Activated CD4-positive, alpha-beta memory T cell treated with anti-CD3 and anti-CD28 coated beads for 36 hours (primary cell): ENCODE results near the gene RCOR2. TPM values are rescaled to one million over a fixed set of nuclear protein-coding genes. Genes with fewer than 3 reads are reported as not detected.
"Not testable (repeated sequence)": the region's sequence is repeated elsewhere in the genome, so short reads cannot be mapped to it uniquely, and the experiment has no call there.

ENCODE experiments used
- CTCF ChIA-PET: fragments of 350-600 bp; sonication (Branson Sonifier 250); formaldehyde crosslinking; loops from one replicate; lab custom pipeline; 2021; ENCODE audit warnings: antibody characterized with exemption, inconsistent platforms; lab: Charles Lee
- POLR2A ChIA-PET: fragments of 350-600 bp; sonication (Branson Sonifier 250); formaldehyde crosslinking; loops from one replicate; lab custom pipeline; 2021; ENCODE audit warnings: antibody characterized with exemption; lab: Charles Lee
- DNase-seq: peaks from one replicate; pipeline ENCODE4 v3.0.0-alpha.2; 2020
- H3K27ac Mint-ChIP-seq: one replicate; pipeline ENCODE4 v1.8.0; 2021; ENCODE audit warnings: mixed read lengths
- H3K27me3 Mint-ChIP-seq: one replicate; pipeline ENCODE4 v1.8.0; 2021; ENCODE audit warnings: mixed read lengths
- H3K36me3 Mint-ChIP-seq: one replicate; pipeline ENCODE4 v1.8.0; 2021; ENCODE audit warnings: mixed read lengths
- H3K4me1 Mint-ChIP-seq: one replicate; pipeline ENCODE4 v1.8.0; 2021; ENCODE audit warnings: low read depth, mixed read lengths
- H3K4me3 Mint-ChIP-seq: one replicate; pipeline ENCODE4 v1.8.0; 2021; ENCODE audit warnings: mild to moderate bottlenecking, mixed read lengths
- H3K9me3 Mint-ChIP-seq: one replicate; pipeline ENCODE4 v1.8.0; 2021; ENCODE audit warnings: mixed read lengths
- intact Hi-C: fragments of 100-400 bp; cut with micrococcal nuclease; formaldehyde crosslinking; loops from one replicate; pipeline ENCODE4 v1.15.1; 2023
- total RNA-seq, 2 experiments: library from RNA; stranded (reverse); gene quantifications; one replicate each; pipeline ENCODE4 v1.2.3, GENCODE V29; 2021

RCOR2 gene
- total RNA-seq, 2 experiments from 2014 or later, result 0.21 to 0.27 TPM

GRCh38 chr11:63872800-63873197 lies 44.2 kb downstream of the RCOR2 start:
- ChIA-PET POLR2A (no interaction called here), CTCF (interaction anchor here (1.0 to 2.2 kb wide), 2 partner anchors 36 to 73 kb away, joined by 4 to 8 read pairs; no protein-coding TSS in a partner anchor)
- Mint-ChIP-seq H3K9me3 (no peaks in the 10 kb centered on the region), H3K4me1 (peaks cover 65% of the 10 kb centered on the region), H3K36me3 (peaks cover 11% of the 10 kb centered on the region), H3K4me3 (no peak overlapping the region), H3K27ac (no peak overlapping the region), H3K27me3 (no peaks in the 10 kb centered on the region)
- intact Hi-C loops, result no loop called here
- no peak for DNase-seq

- Mint-ChIP-seq H3K27me3 (no peaks in the 10 kb centered on the region), H3K36me3 (peaks cover 11% of the 10 kb centered on the region), H3K4me1 (peaks cover 71% of the 10 kb centered on the region), H3K4me3 (no peak overlapping the region), H3K27ac (no peak overlapping the region), H3K9me3 (no peaks in the 10 kb centered on the region)
- peak; percentile 57 for DNase-seq
- ChIA-PET CTCF (interaction anchor here (0.6 to 2.2 kb wide), 2 partner anchors 35 to 65 kb away, joined by 4 to 8 read pairs; no protein-coding TSS in a partner anchor), POLR2A (no interaction called here)
- intact Hi-C loops, result no loop called here
These were observed 44.8 kb downstream of the RCOR2 start for GRCh38 chr11:63871962-63872799.

- H3K36me3 Mint-ChIP-seq, result peaks cover 12% of the 10 kb centered on the region
- H3K27ac Mint-ChIP-seq, result no peak overlapping the region
- H3K27me3 Mint-ChIP-seq, result no peaks in the 10 kb centered on the region
- DNase-seq, result peak; percentile 49
- intact Hi-C loops, result loop anchor here (1.0 kb wide), 1 partner anchor 30 kb away; no protein-coding TSS in a partner anchor
- ChIA-PET CTCF (interaction anchor here (0.7 to 1.9 kb wide), 3 partner anchors 33 to 103 kb away, joined by 3 to 9 read pairs (median 3); partner anchors contain the start of gene ZFTA), POLR2A (interaction anchor here (1.0 to 1.5 kb wide), 2 partner anchors 15 to 17 kb away, joined by 3 to 4 read pairs; no protein-coding TSS in a partner anchor)
- no peak overlapping the region for H3K4me3 Mint-ChIP-seq
- peaks cover 86% of the 10 kb centered on the region for H3K4me1 Mint-ChIP-seq
- no peaks in the 10 kb centered on the region for H3K9me3 Mint-ChIP-seq
These were observed 46.4 kb downstream of the RCOR2 start for GRCh38 chr11:63870351-63871140.

GRCh38 chr11:63869683-63870082 lies 47.3 kb downstream of the RCOR2 start:
- intact Hi-C loops, result loop anchor here (1.0 kb wide), 1 partner anchor 29 kb away; no protein-coding TSS in a partner anchor
- ChIA-PET CTCF (interaction anchor here (1.8 to 1.9 kb wide), 2 partner anchors 32 to 102 kb away, joined by 3 to 9 read pairs; partner anchors contain the start of gene ZFTA), POLR2A (interaction anchor here (0.9 to 1.5 kb wide), 3 partner anchors 14 to 18 kb away, joined by 3 to 4 read pairs (median 3); no protein-coding TSS in a partner anchor)
- H3K36me3 Mint-ChIP-seq, result peaks cover 12% of the 10 kb centered on the region
- H3K4me3 Mint-ChIP-seq, result no peak overlapping the region
- H3K4me1 Mint-ChIP-seq, result peaks cover 89% of the 10 kb centered on the region
- H3K27ac Mint-ChIP-seq, result peak overlapping the region; percentile 39
- no peaks in the 10 kb centered on the region for H3K27me3 Mint-ChIP-seq
- peak; percentile 58 for DNase-seq
- no peaks in the 10 kb centered on the region for H3K9me3 Mint-ChIP-seq

GRCh38 chr11:63869171-63869591 lies 47.8 kb downstream of the RCOR2 start:
- ChIA-PET POLR2A (interaction anchor here (0.6 to 0.9 kb wide), 2 partner anchors 19 to 32 kb away, joined by 3 read pairs; no protein-coding TSS in a partner anchor), CTCF (interaction anchor here (0.5 to 1.9 kb wide), 3 partner anchors 32 to 130 kb away, joined by 3 to 9 read pairs (median 4); partner anchors contain the start of gene ZFTA)
- Mint-ChIP-seq H3K4me1 (peaks cover 84% of the 10 kb centered on the region), H3K9me3 (no peaks in the 10 kb centered on the region), H3K27ac (peak overlapping the region; percentile 39), H3K4me3 (no peak overlapping the region), H3K36me3 (peaks cover 10% of the 10 kb centered on the region), H3K27me3 (no peaks in the 10 kb centered on the region)
- DNase-seq, result no peak
- intact Hi-C loops, result no loop called here

GRCh38 chr11:63868399-63869064 lies 48.4 kb downstream of the RCOR2 start:
- Mint-ChIP-seq H3K4me1 (peaks cover 80% of the 10 kb centered on the region), H3K9me3 (no peaks in the 10 kb centered on the region), H3K36me3 (peaks cover 7% of the 10 kb centered on the region), H3K4me3 (no peak overlapping the region), H3K27me3 (no peaks in the 10 kb centered on the region), H3K27ac (no peak overlapping the region)
- DNase-seq, result no peak
- intact Hi-C loops, result no loop called here
- CTCF ChIA-PET, result interaction anchor here (0.5 to 1.9 kb wide), 3 partner anchors 31 to 130 kb away, joined by 4 to 9 read pairs (median 5); no protein-coding TSS in a partner anchor
- POLR2A ChIA-PET, result interaction anchor here (0.6 to 0.9 kb wide), 2 partner anchors 20 to 31 kb away, joined by 3 read pairs; no protein-coding TSS in a partner anchor

GRCh38 chr11:63867511-63867910 lies 49.5 kb downstream of the RCOR2 start:
- ChIA-PET POLR2A (interaction anchor here (0.7 to 1.4 kb wide), 2 partner anchors 17 to 320 kb away, joined by 3 to 4 read pairs; no protein-coding TSS in a partner anchor), CTCF (interaction anchor here (0.8 to 2.0 kb wide), 4 partner anchors 28 to 78 kb away, joined by 3 to 8 read pairs (median 6); no protein-coding TSS in a partner anchor)
- H3K4me3 Mint-ChIP-seq, result no peak overlapping the region
- intact Hi-C loops, result loop anchor here (2.0 kb wide), 2 partner anchors 15 to 21 kb away; no protein-coding TSS in a partner anchor
- peaks cover 9% of the 10 kb centered on the region for H3K36me3 Mint-ChIP-seq
- H3K27me3 Mint-ChIP-seq, result no peaks in the 10 kb centered on the region
- no peak overlapping the region for H3K27ac Mint-ChIP-seq
- no peaks in the 10 kb centered on the region for H3K9me3 Mint-ChIP-seq
- no peak for DNase-seq
- H3K4me1 Mint-ChIP-seq, result peaks cover 80% of the 10 kb centered on the region

- ChIA-PET CTCF (interaction anchor here (0.9 to 2.0 kb wide), 5 partner anchors 26 to 80 kb away, joined by 3 to 8 read pairs (median 6); no protein-coding TSS in a partner anchor), POLR2A (interaction anchor here (0.5 to 1.4 kb wide), 2 partner anchors 15 to 18 kb away, joined by 3 to 4 read pairs; no protein-coding TSS in a partner anchor)
- Mint-ChIP-seq H3K4me1 (peaks cover 75% of the 10 kb centered on the region), H3K27me3 (no peaks in the 10 kb centered on the region), H3K9me3 (no peaks in the 10 kb centered on the region), H3K27ac (peak overlapping the region; percentile 67), H3K36me3 (peaks cover 15% of the 10 kb centered on the region), H3K4me3 (peak overlapping the region; percentile 23)
- intact Hi-C loops, result loop anchor here (1.0 to 2.0 kb wide), 3 partner anchors 13 to 26 kb away; no protein-coding TSS in a partner anchor
- DNase-seq, result peak; percentile 91
These were observed 50.8 kb downstream of the RCOR2 start for GRCh38 chr11:63866211-63866610.

- ChIA-PET POLR2A (interaction anchor here (0.9 kb wide), 1 partner anchor 13 kb away, joined by 3 read pairs; no protein-coding TSS in a partner anchor), CTCF (interaction anchor here (2.1 kb wide), 1 partner anchor 82 kb away, joined by 8 read pairs; no protein-coding TSS in a partner anchor)
- H3K27me3 Mint-ChIP-seq, H3K27ac Mint-ChIP-seq, H3K9me3 Mint-ChIP-seq, DNase-seq, H3K4me3 Mint-ChIP-seq, intact Hi-C loops: not testable (repeated sequence)
- Mint-ChIP-seq H3K36me3 (peaks cover 17% of the 10 kb centered on the region), H3K4me1 (peaks cover 53% of the 10 kb centered on the region)
These were observed 53.3 kb downstream of the RCOR2 start for GRCh38 chr11:63863620-63864019.

GRCh38 chr11:63862923-63863322 lies 54.0 kb downstream of the RCOR2 start:
- Mint-ChIP-seq H3K9me3 (no peaks in the 10 kb centered on the region), H3K27me3 (no peaks in the 10 kb centered on the region), H3K36me3 (peaks cover 12% of the 10 kb centered on the region), H3K4me1 (peaks cover 48% of the 10 kb centered on the region), H3K27ac (peak overlapping the region; percentile 20), H3K4me3 (no peak overlapping the region)
- no peak for DNase-seq
- ChIA-PET CTCF (interaction anchor here (2.1 kb wide), 1 partner anchor 83 kb away, joined by 8 read pairs; no protein-coding TSS in a partner anchor), POLR2A (interaction anchor here (0.9 kb wide), 1 partner anchor 14 kb away, joined by 3 read pairs; no protein-coding TSS in a partner anchor)
- intact Hi-C loops, result no loop called here
